Activated T-cell treated with anti-CD3 and anti-CD28 coated beads for 1 hour (primary cell): ENCODE measurements around the gene FGF12.
"Not testable (repeated sequence)": the region's sequence is repeated elsewhere in the genome, so short reads cannot be mapped to it uniquely, and the experiment has no call there.

Source experiments
- DNase-seq: peaks from one replicate; pipeline ENCODE4 v3.0.0-alpha.2; 2020; ENCODE audit warnings: low read depth

The FGF12 gene

GRCh38 chr3:192578729-192579128 is 148.6 kb downstream of the FGF12 start:
- DNase-seq, result no peak

- DNase-seq, result no peak
Observed at GRCh38 chr3:192577811-192578210, 149.5 kb downstream of the FGF12 start.

- DNase-seq, result no peak
Observed at GRCh38 chr3:192577271-192577670, 150.1 kb downstream of the FGF12 start.

- DNase-seq, result not testable (repeated sequence)
Observed at GRCh38 chr3:192576704-192577103, 150.6 kb downstream of the FGF12 start.

GRCh38 chr3:192575879-192576506 is 151.3 kb downstream of the FGF12 start:
- no peak for DNase-seq

- no peak for DNase-seq
Observed at GRCh38 chr3:192573240-192573639, 154.1 kb downstream of the FGF12 start.

- no peak for DNase-seq
Observed at GRCh38 chr3:192570821-192571791, 156.2 kb downstream of the FGF12 start.

- no peak for DNase-seq
Observed at GRCh38 chr3:192570315-192570714, 157.0 kb downstream of the FGF12 start.

- DNase-seq, result peak; percentile 29
Observed at GRCh38 chr3:192566706-192567290, 160.5 kb downstream of the FGF12 start.

GRCh38 chr3:192564611-192565010 is 162.7 kb downstream of the FGF12 start:
- no peak for DNase-seq

GRCh38 chr3:192563417-192563816 is 163.9 kb downstream of the FGF12 start:
- DNase-seq, result no peak

- no peak for DNase-seq
Observed at GRCh38 chr3:192553707-192554106, 173.6 kb downstream of the FGF12 start.

- no peak for DNase-seq
Observed at GRCh38 chr3:192550356-192550755, 177.0 kb downstream of the FGF12 start.

- DNase-seq, result no peak
Observed at GRCh38 chr3:192545333-192545732, 182.0 kb downstream of the FGF12 start.

GRCh38 chr3:192543163-192543562 is 184.2 kb downstream of the FGF12 start:
- DNase-seq, result no peak

GRCh38 chr3:192516820-192517219 is 210.5 kb downstream of the FGF12 start:
- no peak for DNase-seq

- DNase-seq, result no peak
Observed at GRCh38 chr3:192515664-192516045, 211.7 kb downstream of the FGF12 start.

GRCh38 chr3:192514754-192515663 is 212.3 kb downstream of the FGF12 start:
- no peak for DNase-seq

GRCh38 chr3:192514081-192514753 is 213.1 kb downstream of the FGF12 start:
- DNase-seq, result no peak

- no peak for DNase-seq
Observed at GRCh38 chr3:192505731-192506130, 221.6 kb downstream of the FGF12 start.

- no peak for DNase-seq
Observed at GRCh38 chr3:192501401-192501800, 225.9 kb downstream of the FGF12 start.
